ENCODE data around the gene AGPAT1.

- TF ChIP-seq YY1 (IDR thresholded peaks at IDR 0.05; ENCODE audit: insufficient read depth, insufficient read length) = no peak
- no peak for TF ChIP-seq ZNF274 (IDR thresholded peaks at IDR 0.05; ENCODE audit: low read depth, low read length)
- no peak for TF ChIP-seq SUZ12 (IDR thresholded peaks at IDR 0.05; ENCODE audit: extremely low read depth, insufficient read depth, insufficient read length)
Observed at GRCh38 chr6:32137454-32137853, 38.4 kb downstream of the AGPAT1 start.
